ENCODE results near the gene CDC42EP4.

DNA sequence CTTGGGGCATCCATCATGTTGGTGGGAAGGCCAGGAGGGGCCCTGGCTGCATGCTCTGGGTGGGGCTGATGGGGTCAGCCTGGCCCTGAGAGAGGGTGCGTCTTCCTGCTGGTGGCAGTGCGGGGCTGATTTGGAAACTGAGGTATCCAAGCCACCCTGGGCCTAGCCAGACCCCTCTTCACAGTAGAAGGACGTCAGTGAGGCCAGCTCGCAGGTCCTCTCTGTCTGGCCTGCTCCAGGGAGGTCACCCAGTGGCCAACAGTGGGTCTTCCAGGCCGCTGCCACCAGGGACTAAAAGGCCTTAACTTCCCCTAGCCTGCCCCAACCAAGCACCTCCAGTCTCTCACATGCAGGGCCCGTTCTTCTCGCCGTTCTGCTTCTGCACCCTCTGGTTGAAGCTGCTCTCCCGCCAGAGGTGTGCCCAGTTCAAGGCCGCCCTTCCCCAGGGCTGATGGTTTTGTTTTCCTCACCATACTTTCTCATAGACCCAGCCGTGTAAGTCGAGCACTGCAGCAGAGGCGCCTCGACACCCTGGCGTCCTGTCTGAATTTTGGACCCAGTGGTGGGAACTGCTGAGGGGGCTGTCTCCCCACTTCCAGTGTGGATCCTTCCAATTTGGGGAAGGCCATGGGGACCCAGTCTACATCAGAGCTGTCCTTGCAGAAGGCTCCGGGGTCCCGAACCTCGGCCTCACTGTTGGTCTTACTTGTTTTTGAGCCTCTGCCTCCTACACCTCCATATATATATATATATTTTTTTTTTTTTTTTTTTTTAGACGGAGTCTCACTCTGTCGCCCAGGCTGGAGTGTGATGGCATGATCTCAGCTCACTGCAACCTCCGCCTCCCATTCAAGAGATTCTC lies 42.9 kb upstream of the CDC42EP4 start:
- TF ChIP-seq, protein P1, sequence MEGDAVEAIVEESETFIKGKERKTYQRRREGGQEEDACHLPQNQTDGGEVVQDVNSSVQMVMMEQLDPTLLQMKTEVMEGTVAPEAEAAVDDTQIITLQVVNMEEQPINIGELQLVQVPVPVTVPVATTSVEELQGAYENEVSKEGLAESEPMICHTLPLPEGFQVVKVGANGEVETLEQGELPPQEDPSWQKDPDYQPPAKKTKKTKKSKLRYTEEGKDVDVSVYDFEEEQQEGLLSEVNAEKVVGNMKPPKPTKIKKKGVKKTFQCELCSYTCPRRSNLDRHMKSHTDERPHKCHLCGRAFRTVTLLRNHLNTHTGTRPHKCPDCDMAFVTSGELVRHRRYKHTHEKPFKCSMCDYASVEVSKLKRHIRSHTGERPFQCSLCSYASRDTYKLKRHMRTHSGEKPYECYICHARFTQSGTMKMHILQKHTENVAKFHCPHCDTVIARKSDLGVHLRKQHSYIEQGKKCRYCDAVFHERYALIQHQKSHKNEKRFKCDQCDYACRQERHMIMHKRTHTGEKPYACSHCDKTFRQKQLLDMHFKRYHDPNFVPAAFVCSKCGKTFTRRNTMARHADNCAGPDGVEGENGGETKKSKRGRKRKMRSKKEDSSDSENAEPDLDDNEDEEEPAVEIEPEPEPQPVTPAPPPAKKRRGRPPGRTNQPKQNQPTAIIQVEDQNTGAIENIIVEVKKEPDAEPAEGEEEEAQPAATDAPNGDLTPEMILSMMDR (conservative IDR thresholded peaks at IDR 0.05 in 1 of 2, IDR thresholded peaks at IDR 0.05 in 1 of 2; ENCODE audit: low read depth in 1 of 2, low read length in 2 of 2), result no peak
- no peak for TF ChIP-seq EZH2 (IDR thresholded peaks at IDR 0.05; ENCODE audit: low read length, missing control alignments)

All from fibroblast of lung (primary cell).